GM12878 (cell line): ENCODE measurements around the gene FGD4. TPM values are rescaled to one million over a fixed set of nuclear protein-coding genes. Genes with fewer than 3 reads are reported as not detected.

ENCODE experiments used
- ATAC-seq: fragments of 200-7000 bp; cut with Tn5 transposase; 3 replicates; pipeline ENCODE4 v1.9.1; 2020; ENCODE audit warnings: mild to moderate bottlenecking, moderate library complexity
- BruUV-seq: library from RNA; stranded (reverse); fragments of 400-500 nt; replicated peaks from 2 replicates; lab custom pipeline; 2021; lab: Mats Ljungman, UMichigan
- CTCF ChIA-PET: fragments of 300-600 bp; sonication (Branson Sonifier 250); formaldehyde crosslinking; extraction: SDS; loops from one replicate; lab custom pipeline; 2021; ENCODE audit warnings: inconsistent platforms; lab: Yijun Ruan, JAX
- POLR2A ChIA-PET: fragments of 350-600 bp; formaldehyde crosslinking; extraction: SDS; loops from one replicate; lab custom pipeline; 2021; ENCODE audit warnings: inconsistent platforms; lab: Charles Lee
- RAD21 ChIA-PET: fragments of 300-600 bp; sonication (Branson Sonifier 250); formaldehyde crosslinking; loops from one replicate; lab custom pipeline; 2023; ENCODE audit warnings: antibody characterized with exemption; ENCODE audit not compliant: unreplicated experiment; lab: Charles Lee
- SMC1A ChIA-PET: fragments of 300-600 bp; sonication (Branson Sonifier 250); formaldehyde crosslinking; loops from one replicate; lab custom pipeline; 2023; ENCODE audit not compliant: unreplicated experiment, uncharacterized antibody; lab: Charles Lee
- DNase-seq: peaks from one replicate; pipeline ENCODE4 v3.0.0-alpha.2; 2011; ENCODE audit warnings: low read depth, low spot score
- FAIRE-seq: peaks from 3 replicates; lab custom pipeline; 2011; peaks lifted over from hg19 to GRCh38; lab: Jason Lieb, UNC
- H2AFZ ChIP-seq: 2 replicates; pipeline ENCODE4 v1.6.0; 2011; ENCODE audit warnings: low read depth, low read length, control low read depth; ENCODE audit not compliant: control insufficient read depth
- H3K27ac ChIP-seq: 2 replicates; pipeline ENCODE4 v1.5.1; 2011; ENCODE audit warnings: control low read depth; ENCODE audit not compliant: control insufficient read depth, insufficient read depth
- H3K27me3 ChIP-seq, 2 experiments: replicated peaks in 1 of 2; 2 replicates each; pipeline versions ENCODE4 v1.6.0 to v1.6.1; 2011; ENCODE audit warnings: low read length in 1 of 2; ENCODE audit not compliant: control insufficient read depth in 2 of 2, insufficient read depth in 2 of 2
- H3K36me3 ChIP-seq, 2 experiments: 2 replicates each; pipeline ENCODE4 v1.5.1; 2011; ENCODE audit warnings: low read length in 1 of 2; ENCODE audit not compliant: control insufficient read depth in 2 of 2, insufficient read depth in 2 of 2
- H3K4me1 ChIP-seq: 2 replicates; pipeline ENCODE4 v1.6.1; 2011; ENCODE audit warnings: mild to moderate bottlenecking, low read length, moderate library complexity, mixed read lengths; ENCODE audit not compliant: control insufficient read depth, insufficient read depth
- H3K4me2 ChIP-seq: 2 replicates; pipeline ENCODE4 v1.6.0; 2011; ENCODE audit warnings: control low read depth; ENCODE audit not compliant: control insufficient read depth, insufficient read depth
- H3K4me3 ChIP-seq: fragments of 200-600 bp; sonication (generic); 2 replicates; pipeline ENCODE4 v1.5.1; 2016
- H3K79me2 ChIP-seq: 2 replicates; pipeline ENCODE4 v1.6.0; 2011; ENCODE audit warnings: low read length; ENCODE audit not compliant: control insufficient read depth, insufficient read depth
- H3K9ac ChIP-seq: 2 replicates; pipeline ENCODE4 v1.8.0; 2011; ENCODE audit warnings: low read length, control low read depth, mixed read lengths; ENCODE audit not compliant: control insufficient read depth, insufficient read depth
- H3K9me3 ChIP-seq: replicated peaks from 3 replicates; pipeline ENCODE4 v1.5.1; 2011; ENCODE audit warnings: mild to moderate bottlenecking, low read length; ENCODE audit not compliant: control insufficient read depth, insufficient read depth
- H4K20me1 ChIP-seq: 2 replicates; pipeline ENCODE4 v1.6.0; 2011; ENCODE audit not compliant: control insufficient read depth, insufficient read depth
- CHD2 ChIP-seq: IDR thresholded peaks from 2 replicates; pipeline ENCODE4 v1.6.1; 2011; ENCODE audit warnings: low read depth, low read length, improper control_type of control experiment, borderline replicate concordance
- ESRRA ChIP-seq: IDR thresholded peaks from 2 replicates; pipeline ENCODE4 v1.6.1; 2012; ENCODE audit warnings: mild to moderate bottlenecking, low read length, improper control_type of control experiment
- FOS ChIP-seq: IDR thresholded peaks from 3 replicates; pipeline ENCODE4 v1.6.1; 2011; ENCODE audit warnings: borderline replicate concordance; ENCODE audit not compliant: insufficient read length; ENCODE audit errors: extremely low read depth
- HDAC6 ChIP-seq: fragments of 200-600 bp; sonication (generic); IDR thresholded peaks from one replicate; pipeline ENCODE4 v1.8.0; 2017; ENCODE audit warnings: antibody characterized with exemption; ENCODE audit not compliant: unreplicated experiment
- HDGF ChIP-seq: fragments of 450-650 bp; IDR thresholded peaks from 2 replicates; pipeline ENCODE4 v1.6.1; 2016; ENCODE audit warnings: antibody characterized with exemption
- IKZF2 ChIP-seq, 2 experiments: fragments of 450-650 bp; IDR thresholded peaks; 2 replicates each; pipeline ENCODE4 v1.6.1; 2017; ENCODE audit warnings: mild to moderate bottlenecking in 2 of 2, moderate library complexity in 2 of 2
- MEF2B ChIP-seq: fragments of 450-650 bp; IDR thresholded peaks from 2 replicates; pipeline ENCODE4 v1.6.1; 2018; ENCODE audit warnings: mild to moderate bottlenecking, moderate library complexity; ENCODE audit not compliant: partially characterized antibody, poor library complexity, severe bottlenecking
- PML ChIP-seq: IDR thresholded peaks from 2 replicates; pipeline ENCODE4 v1.6.1; 2012; ENCODE audit warnings: low read length, inconsistent platforms
- POLR2AphosphoS5 ChIP-seq: IDR thresholded peaks from 2 replicates; pipeline ENCODE4 v1.6.1; 2011; ENCODE audit warnings: mild to moderate bottlenecking, low read length, inconsistent platforms
- RAD51 ChIP-seq: fragments of 450-650 bp; IDR thresholded peaks from 2 replicates; pipeline ENCODE4 v1.6.1; 2016; ENCODE audit warnings: moderate library complexity, mild to moderate bottlenecking, inconsistent platforms
- SIN3A ChIP-seq: IDR thresholded peaks from 2 replicates; pipeline ENCODE4 v1.6.1; 2012; ENCODE audit warnings: low read depth, low read length, improper control_type of control experiment
- SMAD1 ChIP-seq: fragments of 450-650 bp; IDR thresholded peaks from 2 replicates; pipeline ENCODE4 v1.6.1; 2018; ENCODE audit warnings: mild to moderate bottlenecking, low read depth; ENCODE audit not compliant: partially characterized antibody
- SMC3 ChIP-seq: IDR thresholded peaks from 2 replicates; pipeline ENCODE4 v1.6.1; 2011; ENCODE audit warnings: low read length, improper control_type of control experiment, borderline replicate concordance
- ZNF622 ChIP-seq: fragments of 450-650 bp; IDR thresholded peaks from 2 replicates; pipeline ENCODE4 v1.6.1; 2017; ENCODE audit warnings: mild to moderate bottlenecking, inconsistent platforms
- WGBS: methylation state at CpG from one replicate; pipeline ENCODE4 v1.1.6; 2016; ENCODE audit warnings: low lambda C conversion rate; ENCODE audit not compliant: insufficient replicate concordance, insufficient coverage; ENCODE audit errors: missing lambda C conversion rate; 5-methylcytosine and 5-hydroxymethylcytosine counted together
- in situ Hi-C: fragments of 300-500 bp; cut with MboI; formaldehyde crosslinking; loops from 9 replicates; pipeline ENCODE4 v1.14.3; 2018; ENCODE audit warnings: mixed read lengths
- intact Hi-C: fragments of 100-400 bp; cut with micrococcal nuclease; formaldehyde crosslinking; loops from one replicate; pipeline ENCODE4 v1.14.2; 2022; ENCODE audit not compliant: unreplicated experiment
- polyA plus RNA-seq, 11 experiments: library from polyadenylated mRNA; depleted of rRNA in 4 of 11; unstranded in 6 of 11; stranded (reverse) in 5 of 11; fragments of >200 nt; fragmentation: Nextera tagmentation in 4 of 11; fragmentation: Illumina TruSeq in 1 of 11; extraction: Ambion mirVana in 4 of 11; extraction: Trizol in 1 of 11; gene quantifications; 1 replicate in 1 of 11; 2 replicates in 10 of 11; pipeline versions ENCODE4 v1.2.1 to v1.2.3, GENCODE V29; 2011 to 2016; ENCODE audit warnings: inconsistent platforms in 2 of 11, missing spikeins in 2 of 11, low read depth in 1 of 11
- total RNA-seq, 4 experiments: library from RNA; depleted of rRNA in 3 of 4; stranded (reverse); fragments of >200 nt in 3 of 4; fragmentation: Illumina TruSeq in 1 of 4; extraction: Trizol in 1 of 4; gene quantifications; 2 replicates each; pipeline versions ENCODE4 v1.2.1 to v1.2.3, GENCODE V29; 2013 to 2021
- TF ChIP-seq, protein P1 (sequence below): fragments of 450-650 bp; IDR thresholded peaks from 2 replicates; pipeline ENCODE4 v1.6.1; 2017; ENCODE audit warnings: mild to moderate bottlenecking, low read depth, inconsistent platforms; ENCODE audit not compliant: poor library complexity, severe bottlenecking

The FGD4 gene
- total and polyA plus RNA-seq, 10 of the 15 experiments (the other 5 are each of a cell fraction or from before 2014, with no cell fraction given) = 0.01 to 0.18 (median 0.08) TPM; not detected in 3

DNA sequence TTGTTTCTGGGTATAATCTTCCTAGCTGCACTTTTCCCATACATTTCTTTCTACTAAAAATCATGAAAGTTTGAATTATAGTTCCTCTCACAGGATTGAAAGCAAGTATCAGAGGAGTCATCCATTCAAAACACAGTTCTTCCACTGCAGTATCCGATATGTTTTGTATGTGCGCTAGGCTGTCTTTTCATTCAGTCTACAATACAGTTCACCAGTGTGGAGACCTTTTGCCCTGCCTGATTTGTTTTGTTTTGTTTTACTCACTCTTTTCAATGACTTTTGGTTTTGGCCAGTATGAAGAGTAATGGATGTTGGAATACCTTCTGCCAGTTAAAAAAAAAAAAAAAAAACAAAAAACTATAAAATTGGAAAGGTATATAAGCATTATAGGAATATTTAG, 91.4 kb downstream of the FGD4 start:
- ATAC-seq (no peak), FAIRE-seq (no peak), DNase-seq (no peak)
- no peaks in the 10 kb centered on the region for H3K79me2 ChIP-seq
- H3K4me3 ChIP-seq = no peak overlapping the region
- no TSS peak for BruUV-seq
- H3K36me3 ChIP-seq = no peaks in the 10 kb centered on the region
- H3K9ac ChIP-seq = no peak overlapping the region
- no peak overlapping the region for H3K4me2 ChIP-seq
- no peak overlapping the region for H2AFZ ChIP-seq
- 96% methylated on average over 2 of the region's 2 CpGs for WGBS
- peaks cover 2 to 3% of the 10 kb centered on the region in 2 experiments; a peak in 2 of 4 replicates for H3K27me3 ChIP-seq
- no peak overlapping the region for H3K27ac ChIP-seq
- in situ Hi-C loops (no loop called here), intact Hi-C loops (no loop called here)
- CTCF ChIA-PET = no interaction called here
- POLR2A ChIA-PET = interaction anchor here (0.6 kb wide), 1 partner anchor 550 kb away, joined by 4 read pairs; no protein-coding TSS in a partner anchor
- RAD21 ChIA-PET = no interaction called here
- H4K20me1 ChIP-seq = no peaks in the 10 kb centered on the region
- SMC1A ChIA-PET = no interaction called here
- TF ChIP-seq, protein P1, sequence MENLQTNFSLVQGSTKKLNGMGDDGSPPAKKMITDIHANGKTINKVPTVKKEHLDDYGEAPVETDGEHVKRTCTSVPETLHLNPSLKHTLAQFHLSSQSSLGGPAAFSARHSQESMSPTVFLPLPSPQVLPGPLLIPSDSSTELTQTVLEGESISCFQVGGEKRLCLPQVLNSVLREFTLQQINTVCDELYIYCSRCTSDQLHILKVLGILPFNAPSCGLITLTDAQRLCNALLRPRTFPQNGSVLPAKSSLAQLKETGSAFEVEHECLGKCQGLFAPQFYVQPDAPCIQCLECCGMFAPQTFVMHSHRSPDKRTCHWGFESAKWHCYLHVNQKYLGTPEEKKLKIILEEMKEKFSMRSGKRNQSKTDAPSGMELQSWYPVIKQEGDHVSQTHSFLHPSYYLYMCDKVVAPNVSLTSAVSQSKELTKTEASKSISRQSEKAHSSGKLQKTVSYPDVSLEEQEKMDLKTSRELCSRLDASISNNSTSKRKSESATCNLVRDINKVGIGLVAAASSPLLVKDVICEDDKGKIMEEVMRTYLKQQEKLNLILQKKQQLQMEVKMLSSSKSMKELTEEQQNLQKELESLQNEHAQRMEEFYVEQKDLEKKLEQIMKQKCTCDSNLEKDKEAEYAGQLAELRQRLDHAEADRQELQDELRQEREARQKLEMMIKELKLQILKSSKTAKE = no peak
- TF ChIP-seq CHD2 = no peak
- H3K9me3 ChIP-seq = no peaks in the 10 kb centered on the region
- no peaks in the 10 kb centered on the region for H3K4me1 ChIP-seq

DNA sequence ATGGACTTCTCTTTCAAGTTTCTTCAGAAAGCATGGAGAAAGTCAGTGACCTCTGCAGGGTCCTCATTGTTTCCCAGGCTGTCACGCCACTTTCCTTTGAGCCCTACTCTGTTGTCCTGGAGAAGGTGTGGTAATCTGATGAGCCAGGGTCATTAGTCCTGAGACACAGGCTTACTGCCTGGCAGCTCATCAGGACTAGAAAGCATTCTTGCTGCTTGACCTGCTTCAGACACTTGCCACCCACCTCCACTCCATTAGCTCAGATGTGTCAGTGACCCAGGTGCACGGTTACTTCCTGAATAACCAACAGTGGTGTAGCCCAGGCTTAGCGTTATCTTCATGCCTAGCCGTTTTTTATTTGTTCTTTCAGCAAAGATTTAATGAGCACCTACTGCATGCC, 93.9 kb downstream of the FGD4 start:
- H3K9me3 ChIP-seq = no peaks in the 10 kb centered on the region
- ChIA-PET POLR2A (no interaction called here), CTCF (no interaction called here), SMC1A (interaction anchor here (0.6 to 1.9 kb wide), 2 partner anchors 10 to 182 kb away, joined by 3 to 7 read pairs; no protein-coding TSS in a partner anchor), RAD21 (no interaction called here)
- no peak overlapping the region for H3K4me3 ChIP-seq
- no peak overlapping the region for H3K4me2 ChIP-seq
- no peak for FAIRE-seq
- H3K27ac ChIP-seq = no peak overlapping the region
- 69% methylated on average over 4 of the region's 4 CpGs for WGBS
- H3K9ac ChIP-seq = no peak overlapping the region
- no peak overlapping the region for H2AFZ ChIP-seq
- no peaks in the 10 kb centered on the region for H3K36me3 ChIP-seq
- H4K20me1 ChIP-seq = no peaks in the 10 kb centered on the region
- H3K27me3 ChIP-seq = peaks cover 2 to 3% of the 10 kb centered on the region in 2 experiments; a peak in 2 of 4 replicates
- no TSS peak for BruUV-seq
- H3K4me1 ChIP-seq = no peaks in the 10 kb centered on the region
- no peaks in the 10 kb centered on the region for H3K79me2 ChIP-seq
- no peak for ATAC-seq
- no peak for DNase-seq
- in situ Hi-C loops = no loop called here
- intact Hi-C loops = no loop called here
- TF ChIP-seq FOS = no peak
- TF ChIP-seq, protein P1 = no peak
- no peak for TF ChIP-seq HDGF
- no peak for TF ChIP-seq ZNF622
- TF ChIP-seq HDAC6 = no peak
- TF ChIP-seq RAD51 = no peak
- no peak for TF ChIP-seq SMC3
- no peak for TF ChIP-seq POLR2AphosphoS5
- TF ChIP-seq SMAD1 = no peak
- no peak for TF ChIP-seq MEF2B
- TF ChIP-seq ESRRA = no peak
- no peak for TF ChIP-seq SIN3A
- no peak for TF ChIP-seq PML
- TF ChIP-seq IKZF2 (IDR thresholded peaks at IDR 0.05) = no peak
